ENCODE results near the gene MAFF.

The MAFF gene

DNA sequence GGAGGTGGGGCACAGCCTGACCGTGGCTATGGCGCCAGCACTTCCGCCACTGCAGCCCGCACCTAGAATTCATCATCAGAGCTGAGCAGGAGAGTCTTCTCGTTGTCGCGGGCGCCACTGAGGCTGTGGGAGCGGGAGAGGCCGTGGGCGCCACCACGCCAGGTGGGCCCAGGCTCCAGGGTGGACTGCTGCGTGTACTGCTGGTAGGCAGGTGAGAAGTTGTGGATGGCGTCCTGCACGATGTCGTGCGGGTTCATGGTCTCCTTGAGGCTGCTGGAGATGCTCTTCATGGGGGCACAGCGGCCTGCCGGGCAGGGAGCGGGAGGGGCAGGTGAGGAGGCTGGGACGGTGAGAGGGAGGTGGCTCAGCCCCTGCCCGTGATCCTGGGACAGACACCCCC is 19.6 kb downstream of the MAFF start:
- no peak overlapping the region for H3K4me3 Mint-ChIP-seq
- TF ChIP-seq, protein P1, sequence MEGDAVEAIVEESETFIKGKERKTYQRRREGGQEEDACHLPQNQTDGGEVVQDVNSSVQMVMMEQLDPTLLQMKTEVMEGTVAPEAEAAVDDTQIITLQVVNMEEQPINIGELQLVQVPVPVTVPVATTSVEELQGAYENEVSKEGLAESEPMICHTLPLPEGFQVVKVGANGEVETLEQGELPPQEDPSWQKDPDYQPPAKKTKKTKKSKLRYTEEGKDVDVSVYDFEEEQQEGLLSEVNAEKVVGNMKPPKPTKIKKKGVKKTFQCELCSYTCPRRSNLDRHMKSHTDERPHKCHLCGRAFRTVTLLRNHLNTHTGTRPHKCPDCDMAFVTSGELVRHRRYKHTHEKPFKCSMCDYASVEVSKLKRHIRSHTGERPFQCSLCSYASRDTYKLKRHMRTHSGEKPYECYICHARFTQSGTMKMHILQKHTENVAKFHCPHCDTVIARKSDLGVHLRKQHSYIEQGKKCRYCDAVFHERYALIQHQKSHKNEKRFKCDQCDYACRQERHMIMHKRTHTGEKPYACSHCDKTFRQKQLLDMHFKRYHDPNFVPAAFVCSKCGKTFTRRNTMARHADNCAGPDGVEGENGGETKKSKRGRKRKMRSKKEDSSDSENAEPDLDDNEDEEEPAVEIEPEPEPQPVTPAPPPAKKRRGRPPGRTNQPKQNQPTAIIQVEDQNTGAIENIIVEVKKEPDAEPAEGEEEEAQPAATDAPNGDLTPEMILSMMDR (IDR thresholded peaks at IDR 0.05), result no peak
- no peak for DNase-seq
- peaks cover 22% of the 10 kb centered on the region for H3K4me1 Mint-ChIP-seq
- H3K27ac Mint-ChIP-seq, result no peak overlapping the region
- H3K9me3 Mint-ChIP-seq, result no peaks in the 10 kb centered on the region
- peaks cover 10% of the 10 kb centered on the region for H3K36me3 Mint-ChIP-seq (ENCODE audit: low read depth)
- no peaks in the 10 kb centered on the region for H3K27me3 Mint-ChIP-seq (ENCODE audit: low read depth, poor library complexity)

DNA sequence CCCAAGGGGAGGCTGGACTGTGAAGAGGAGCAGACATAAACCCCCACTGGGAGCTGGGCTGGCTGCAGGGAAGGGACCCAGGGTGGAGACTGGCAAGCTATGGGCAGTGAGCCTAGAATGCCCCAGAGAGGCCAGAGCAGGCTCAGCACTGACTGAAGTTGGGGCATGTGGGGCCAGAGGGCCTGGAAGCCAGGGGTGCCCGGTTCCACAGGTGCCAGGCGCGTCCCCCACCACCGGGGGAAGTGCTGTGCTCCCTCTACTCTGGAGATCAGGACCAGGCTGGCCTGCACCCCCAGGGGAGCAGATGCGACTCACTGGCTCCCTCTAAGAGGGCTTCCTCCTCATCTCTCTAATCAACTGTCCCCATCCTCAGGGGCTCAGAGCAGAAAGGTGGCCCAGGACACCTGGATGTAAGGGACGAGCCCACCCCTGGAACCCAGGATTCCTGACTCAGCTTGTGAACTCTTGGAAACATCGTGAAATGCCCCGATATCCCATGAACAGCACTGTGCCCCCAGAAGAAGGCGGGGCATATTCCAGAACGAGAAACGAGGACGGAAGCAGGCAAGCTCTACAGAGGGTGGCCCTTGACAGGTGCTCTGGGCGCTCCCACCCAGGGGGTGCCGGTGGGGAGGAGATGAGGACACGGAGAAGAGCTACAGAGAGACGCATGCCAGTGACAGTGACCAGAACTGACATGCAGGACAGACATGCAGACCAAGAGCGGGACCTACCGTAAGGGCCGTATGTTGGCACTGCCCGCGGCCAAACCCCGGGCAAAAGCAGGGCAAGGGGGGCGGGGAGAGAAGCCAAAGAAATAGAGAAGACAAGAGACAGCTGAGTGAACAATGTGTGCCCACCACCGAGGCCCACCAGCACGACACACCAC is 20.4 kb downstream of the MAFF start:
- Mint-ChIP-seq H3K27ac (peak overlapping the region; percentile 18), H3K27me3 (ENCODE audit: low read depth, poor library complexity) (no peaks in the 10 kb centered on the region), H3K9me3 (no peaks in the 10 kb centered on the region), H3K4me1 (peaks cover 20% of the 10 kb centered on the region), H3K4me3 (no peak overlapping the region), H3K36me3 (ENCODE audit: low read depth) (peaks cover 8% of the 10 kb centered on the region)
- no peak for DNase-seq
- TF ChIP-seq, protein P1 (IDR thresholded peaks at IDR 0.05), result no peak

DNA sequence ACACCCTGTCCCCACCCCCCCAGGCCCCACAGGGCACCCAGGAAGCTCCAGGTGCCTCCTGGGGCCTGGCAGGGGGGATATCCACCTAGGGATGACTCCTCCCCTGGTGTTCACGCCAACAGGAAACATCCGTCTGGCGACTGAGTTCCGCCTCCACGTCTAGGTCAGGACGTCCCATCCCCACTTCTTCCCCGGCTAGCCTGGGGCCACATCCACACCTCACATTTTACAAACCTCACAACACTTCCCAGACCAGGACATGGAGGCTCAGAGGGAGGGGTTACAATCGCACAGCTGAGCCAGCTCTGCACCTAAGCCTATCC is 21.0 kb downstream of the MAFF start:
- Mint-ChIP-seq H3K9me3 (no peaks in the 10 kb centered on the region), H3K36me3 (ENCODE audit: low read depth) (peaks cover 8% of the 10 kb centered on the region), H3K4me3 (no peak overlapping the region), H3K27me3 (ENCODE audit: low read depth, poor library complexity) (no peaks in the 10 kb centered on the region), H3K4me1 (peaks cover 18% of the 10 kb centered on the region), H3K27ac (peak overlapping the region; percentile 61)
- TF ChIP-seq, protein P1 (IDR thresholded peaks at IDR 0.05), result no peak
- DNase-seq, result no peak

DNA sequence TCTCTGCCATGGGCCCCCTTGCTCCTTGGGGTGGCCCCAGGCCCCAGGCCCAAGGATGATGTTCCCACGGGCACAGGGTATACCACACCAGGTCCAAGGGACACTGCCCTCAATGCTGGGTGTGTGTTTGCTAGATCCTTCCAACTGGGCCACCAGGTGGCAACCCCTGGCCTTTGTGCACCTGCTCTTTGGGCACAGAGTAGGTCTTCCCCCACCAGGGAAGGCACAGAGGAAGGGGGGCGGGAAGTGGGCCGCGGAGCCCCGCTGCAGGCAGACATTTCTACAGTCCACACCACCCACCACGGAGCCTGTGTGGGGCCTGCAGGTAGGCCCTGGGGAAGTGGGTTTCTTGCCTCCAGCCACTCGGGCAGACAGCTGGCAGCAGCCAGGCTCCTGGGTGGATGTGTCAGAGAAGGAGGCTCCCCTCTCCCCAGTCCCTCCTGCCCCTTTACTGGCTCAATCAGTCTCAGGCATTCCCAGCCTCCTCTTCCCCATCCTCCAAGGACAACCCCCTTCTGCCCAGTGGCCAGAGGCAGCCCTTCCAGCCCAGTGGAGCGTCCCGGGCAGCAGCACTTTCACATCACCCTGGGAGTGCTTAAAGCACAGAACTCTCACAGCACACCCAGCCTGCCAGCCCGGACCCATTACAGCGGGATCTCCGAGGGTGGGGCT is 21.6 kb downstream of the MAFF start:
- Mint-ChIP-seq H3K36me3 (ENCODE audit: low read depth) (peaks cover 3% of the 10 kb centered on the region), H3K4me3 (no peak overlapping the region), H3K9me3 (no peaks in the 10 kb centered on the region), H3K27me3 (ENCODE audit: low read depth, poor library complexity) (no peaks in the 10 kb centered on the region), H3K4me1 (peaks cover 11% of the 10 kb centered on the region), H3K27ac (no peak overlapping the region)
- TF ChIP-seq, protein P1 (IDR thresholded peaks at IDR 0.05), result no peak
- DNase-seq, result no peak

DNA sequence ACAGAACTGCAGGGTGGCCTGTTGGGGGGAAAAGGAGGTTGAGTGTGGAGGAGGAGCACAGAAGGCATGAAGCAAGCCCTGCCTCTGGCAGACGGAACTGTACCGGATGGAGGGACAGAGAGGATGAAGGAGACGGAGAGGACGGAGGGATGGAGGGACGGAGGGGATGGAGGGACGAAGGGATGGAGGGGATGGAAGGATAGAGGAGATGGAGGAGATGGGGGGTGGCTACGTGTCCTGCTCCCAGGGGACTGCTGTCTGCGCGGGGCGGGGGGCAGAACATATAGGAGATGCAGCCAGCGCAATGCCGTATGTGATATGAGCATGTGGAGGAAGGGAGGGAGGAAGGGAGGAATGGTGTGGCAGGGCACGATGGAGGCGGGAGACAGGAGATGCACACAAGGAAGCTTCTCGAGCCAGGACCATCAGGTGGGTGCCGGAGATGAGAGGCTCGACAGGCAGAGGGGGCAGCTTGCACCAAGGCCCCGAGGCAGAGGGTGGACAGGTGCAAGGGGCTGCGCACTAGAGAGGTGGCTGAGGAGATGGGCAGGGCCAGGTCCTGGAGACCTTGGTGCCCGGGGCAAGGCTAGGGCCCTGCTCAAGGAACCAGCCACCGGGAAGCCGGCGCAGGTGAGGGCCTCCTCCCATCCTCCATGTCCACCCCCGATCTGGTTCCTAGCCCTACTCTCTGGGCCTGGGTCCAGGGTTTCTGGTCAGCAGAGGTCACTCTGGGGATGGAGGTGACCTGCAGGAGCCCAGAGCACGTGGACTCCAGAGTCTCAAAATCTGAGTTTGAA is 25.3 kb downstream of the MAFF start:
- Mint-ChIP-seq H3K27me3 (ENCODE audit: low read depth, poor library complexity) (no peaks in the 10 kb centered on the region), H3K36me3 (ENCODE audit: low read depth) (peaks cover 10% of the 10 kb centered on the region), H3K27ac (no peak overlapping the region), H3K4me1 (no peaks in the 10 kb centered on the region), H3K4me3 (no peak overlapping the region), H3K9me3 (no peaks in the 10 kb centered on the region)
- DNase-seq, result no peak
- TF ChIP-seq, protein P1 (IDR thresholded peaks at IDR 0.05), result no peak

Measured in nephron progenitor cell (in vitro differentiated cells).